Peyer's patch (tissue), 4 donors: ENCODE measurements around the gene SETD1B.

Source experiments
- POLR2A ChIP-seq, 2 donors: fragments of 450-650 bp; IDR thresholded peaks; one replicate each; pipeline ENCODE4 v1.5.1; 2017; ENCODE audit warnings: antibody characterized with exemption in 2 of 2, mild to moderate bottlenecking in 2 of 2, moderate library complexity in 2 of 2
- TF ChIP-seq, protein P1 (sequence below), 6 experiments: fragments of 450-650 bp in 4 of 6; fragments of 200-600 bp in 2 of 6; sonication (generic) in 1 of 6; IDR thresholded peaks; one replicate each; pipeline ENCODE4 v1.5.1; 2017 to 2019; ENCODE audit warnings: antibody characterized with exemption in 6 of 6, mild to moderate bottlenecking in 3 of 6, moderate library complexity in 1 of 6

DNA sequence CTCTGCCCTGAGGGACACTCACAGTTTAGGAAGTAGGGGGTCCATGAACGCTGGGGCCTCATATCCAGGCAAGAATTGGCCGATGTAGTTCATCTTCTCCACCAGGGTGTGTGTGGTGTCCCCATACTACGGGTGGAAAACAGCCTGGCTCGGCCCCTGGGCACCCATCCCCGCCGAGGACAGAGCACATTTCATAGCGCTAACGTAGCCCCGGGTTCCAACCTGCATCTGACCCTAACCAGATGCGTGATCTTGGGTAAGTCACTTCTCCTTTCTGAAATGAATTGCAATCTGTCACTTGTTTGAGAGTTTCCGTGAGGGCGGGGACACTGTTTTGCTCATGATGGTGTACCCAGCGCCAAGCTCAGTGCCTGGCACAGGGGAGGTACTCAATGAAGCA lies 45.9 kb downstream of the SETD1B start:
- TF ChIP-seq, protein P1, sequence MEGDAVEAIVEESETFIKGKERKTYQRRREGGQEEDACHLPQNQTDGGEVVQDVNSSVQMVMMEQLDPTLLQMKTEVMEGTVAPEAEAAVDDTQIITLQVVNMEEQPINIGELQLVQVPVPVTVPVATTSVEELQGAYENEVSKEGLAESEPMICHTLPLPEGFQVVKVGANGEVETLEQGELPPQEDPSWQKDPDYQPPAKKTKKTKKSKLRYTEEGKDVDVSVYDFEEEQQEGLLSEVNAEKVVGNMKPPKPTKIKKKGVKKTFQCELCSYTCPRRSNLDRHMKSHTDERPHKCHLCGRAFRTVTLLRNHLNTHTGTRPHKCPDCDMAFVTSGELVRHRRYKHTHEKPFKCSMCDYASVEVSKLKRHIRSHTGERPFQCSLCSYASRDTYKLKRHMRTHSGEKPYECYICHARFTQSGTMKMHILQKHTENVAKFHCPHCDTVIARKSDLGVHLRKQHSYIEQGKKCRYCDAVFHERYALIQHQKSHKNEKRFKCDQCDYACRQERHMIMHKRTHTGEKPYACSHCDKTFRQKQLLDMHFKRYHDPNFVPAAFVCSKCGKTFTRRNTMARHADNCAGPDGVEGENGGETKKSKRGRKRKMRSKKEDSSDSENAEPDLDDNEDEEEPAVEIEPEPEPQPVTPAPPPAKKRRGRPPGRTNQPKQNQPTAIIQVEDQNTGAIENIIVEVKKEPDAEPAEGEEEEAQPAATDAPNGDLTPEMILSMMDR (IDR thresholded peaks at IDR 0.05): no peak
- TF ChIP-seq POLR2A (IDR thresholded peaks at IDR 0.05): no peak
